SK-N-MC (cell line): ENCODE results near the gene ITGB2.

ENCODE experiments used
- DNase-seq: peaks from one replicate; pipeline ENCODE4 v3.0.0-alpha.2; 2011; ENCODE audit warnings: low read depth, low spot score
- H3K27ac ChIP-seq: fragments of 200-600 bp; sonication (generic); 2 replicates; pipeline ENCODE4 v1.5.1; 2016; ENCODE audit warnings: mixed run types
- H3K36me3 ChIP-seq: fragments of 200-600 bp; sonication (generic); 2 replicates; pipeline ENCODE4 v1.6.1; 2017; ENCODE audit warnings: antibody characterized with exemption, low read length, mixed read lengths; ENCODE audit not compliant: insufficient read depth
- H3K4me3 ChIP-seq: fragments of 200-600 bp; sonication (generic); 2 replicates; pipeline ENCODE4 v1.5.1; 2016
- H3K9ac ChIP-seq: fragments of 200-600 bp; sonication (generic); 2 replicates; pipeline ENCODE4 v1.8.0; 2017; ENCODE audit warnings: mixed run types, mixed read lengths; ENCODE audit not compliant: insufficient read length
- H3K9me3 ChIP-seq: fragments of 200-600 bp; sonication (generic); 2 replicates; pipeline ENCODE4 v1.6.1; 2017; ENCODE audit warnings: low read depth, mild to moderate bottlenecking, antibody characterized with exemption, low read length, moderate library complexity, mixed read lengths
- EZH2 ChIP-seq: fragments of 200-600 bp; sonication (generic); IDR thresholded peaks from one replicate; pipeline ENCODE4 v1.6.1; 2017; ENCODE audit warnings: antibody characterized with exemption
- FOXP2 ChIP-seq: optimal IDR thresholded peaks from 2 replicates; pipeline ENCODE3; 2011; ENCODE audit warnings: mild to moderate bottlenecking, moderate library complexity; ENCODE audit not compliant: insufficient read depth; ENCODE audit errors: extremely low read length, control extremely low read depth
- POLR2AphosphoS5 ChIP-seq: IDR thresholded peaks from 2 replicates; pipeline ENCODE4 v1.6.1; 2012; ENCODE audit warnings: mild to moderate bottlenecking, low read depth, low read length, borderline replicate concordance

Gene ITGB2

GRCh38 chr21:44964381-44964780, 43.7 kb upstream of the ITGB2 start:
- H3K9me3 ChIP-seq = no peaks in the 10 kb centered on the region
- peak overlapping the region; percentile 60 for H3K9ac ChIP-seq
- TF ChIP-seq POLR2AphosphoS5 (no peak), FOXP2 (no peak), EZH2 (no peak)
- DNase-seq = no peak
- no peak overlapping the region for H3K4me3 ChIP-seq
- H3K36me3 ChIP-seq = peaks cover 75% of the 10 kb centered on the region
- H3K27ac ChIP-seq = peak overlapping the region; percentile 74

- TF ChIP-seq FOXP2 (no peak), EZH2 (no peak), POLR2AphosphoS5 (no peak)
- Histone ChIP-seq H3K4me3 (no peak overlapping the region), H3K27ac (peak overlapping the region; percentile 73; the same call in 1 of the 2 replicates), H3K9ac (no peak overlapping the region), H3K9me3 (no peaks in the 10 kb centered on the region), H3K36me3 (peaks cover 76% of the 10 kb centered on the region)
- DNase-seq = no peak
These were observed 41.8 kb upstream of the ITGB2 start for GRCh38 chr21:44962403-44962966.

- no peak for TF ChIP-seq POLR2AphosphoS5
- H3K9me3 ChIP-seq = no peaks in the 10 kb centered on the region
- H3K36me3 ChIP-seq = peaks cover 79% of the 10 kb centered on the region
- DNase-seq = no peak
- no peak overlapping the region for H3K9ac ChIP-seq
- H3K4me3 ChIP-seq = no peak overlapping the region
- peak overlapping the region; percentile 69 for H3K27ac ChIP-seq
These were observed 39.7 kb upstream of the ITGB2 start for GRCh38 chr21:44960141-44961092.

GRCh38 chr21:44959376-44960091, 38.8 kb upstream of the ITGB2 start:
- Histone ChIP-seq H3K4me3 (no peak overlapping the region), H3K9ac (no peak overlapping the region), H3K36me3 (peaks cover 74% of the 10 kb centered on the region), H3K9me3 (no peaks in the 10 kb centered on the region), H3K27ac (0 out of 2 replicates have a peak overlapping the region, but pooled peaks have one; percentile 67)
- DNase-seq = no peak
- TF ChIP-seq POLR2AphosphoS5 = no peak
- no peak for TF ChIP-seq EZH2
- no peak for TF ChIP-seq FOXP2

GRCh38 chr21:44958471-44959191, 37.9 kb upstream of the ITGB2 start:
- DNase-seq = no peak
- Histone ChIP-seq H3K9ac (no peak overlapping the region), H3K27ac (peak overlapping the region; percentile 67), H3K9me3 (no peaks in the 10 kb centered on the region), H3K4me3 (peak overlapping the region; percentile 36), H3K36me3 (peaks cover 76% of the 10 kb centered on the region)
- TF ChIP-seq FOXP2 (no peak), EZH2 (no peak), POLR2AphosphoS5 (no peak)

GRCh38 chr21:44957901-44958451, 37.3 kb upstream of the ITGB2 start:
- TF ChIP-seq FOXP2 (no peak), POLR2AphosphoS5 (no peak), EZH2 (no peak)
- Histone ChIP-seq H3K4me3 (no peak overlapping the region), H3K9ac (no peak overlapping the region), H3K9me3 (no peaks in the 10 kb centered on the region), H3K27ac (peak overlapping the region; percentile 67), H3K36me3 (peaks cover 76% of the 10 kb centered on the region)
- no peak for DNase-seq

- no peaks in the 10 kb centered on the region for H3K9me3 ChIP-seq
- peaks cover 69% of the 10 kb centered on the region for H3K36me3 ChIP-seq
- H3K4me3 ChIP-seq = no peak overlapping the region
- H3K27ac ChIP-seq = peak overlapping the region; percentile 67; the same call in 1 of the 2 replicates
- TF ChIP-seq FOXP2 (no peak), EZH2 (no peak), POLR2AphosphoS5 (no peak)
- DNase-seq = no peak
- no peak overlapping the region for H3K9ac ChIP-seq
These were observed 36.5 kb upstream of the ITGB2 start for GRCh38 chr21:44957047-44957831.
